ENCODE results near the gene RAB13.

DNA sequence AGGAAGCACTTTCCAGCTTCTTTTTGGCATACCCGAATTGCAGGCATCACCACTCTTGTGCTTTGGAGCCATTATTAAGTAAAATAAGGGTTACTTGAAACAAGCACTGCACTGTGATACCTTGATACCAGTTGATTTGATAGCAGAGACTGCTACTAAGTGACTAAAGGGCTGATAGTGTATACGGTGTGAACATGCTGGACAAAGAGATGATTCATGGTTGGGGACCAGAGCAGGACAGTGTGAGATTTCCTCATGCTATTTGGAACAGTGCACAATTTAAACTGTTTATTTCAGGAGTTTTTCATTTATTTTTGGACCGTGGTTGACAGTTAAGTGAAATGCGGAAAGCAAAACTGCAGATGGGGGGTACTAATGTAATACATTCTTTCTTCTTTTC lies 14.3 kb upstream of the RAB13 start:
- TF ChIP-seq, protein P1, sequence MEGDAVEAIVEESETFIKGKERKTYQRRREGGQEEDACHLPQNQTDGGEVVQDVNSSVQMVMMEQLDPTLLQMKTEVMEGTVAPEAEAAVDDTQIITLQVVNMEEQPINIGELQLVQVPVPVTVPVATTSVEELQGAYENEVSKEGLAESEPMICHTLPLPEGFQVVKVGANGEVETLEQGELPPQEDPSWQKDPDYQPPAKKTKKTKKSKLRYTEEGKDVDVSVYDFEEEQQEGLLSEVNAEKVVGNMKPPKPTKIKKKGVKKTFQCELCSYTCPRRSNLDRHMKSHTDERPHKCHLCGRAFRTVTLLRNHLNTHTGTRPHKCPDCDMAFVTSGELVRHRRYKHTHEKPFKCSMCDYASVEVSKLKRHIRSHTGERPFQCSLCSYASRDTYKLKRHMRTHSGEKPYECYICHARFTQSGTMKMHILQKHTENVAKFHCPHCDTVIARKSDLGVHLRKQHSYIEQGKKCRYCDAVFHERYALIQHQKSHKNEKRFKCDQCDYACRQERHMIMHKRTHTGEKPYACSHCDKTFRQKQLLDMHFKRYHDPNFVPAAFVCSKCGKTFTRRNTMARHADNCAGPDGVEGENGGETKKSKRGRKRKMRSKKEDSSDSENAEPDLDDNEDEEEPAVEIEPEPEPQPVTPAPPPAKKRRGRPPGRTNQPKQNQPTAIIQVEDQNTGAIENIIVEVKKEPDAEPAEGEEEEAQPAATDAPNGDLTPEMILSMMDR (IDR thresholded peaks at IDR 0.05) = no peak
- TF ChIP-seq EZH2 (IDR thresholded peaks at IDR 0.05; ENCODE audit: borderline replicate concordance, insufficient read depth, low read depth, low read length, poor library complexity, severe bottlenecking) = no peak
